Esophagus squamous epithelium (tissue), 5 donors: ENCODE measurements around the gene ESRRB. TPM values are rescaled to one million over a fixed set of nuclear protein-coding genes. Genes with fewer than 3 reads are reported as not detected.

Source experiments
- DNase-seq: peaks from one replicate; lab custom pipeline; 2025; lab: John Stamatoyannopoulos, UW
- H3K27ac ChIP-seq, 4 donors: fragments of 200-600 bp; sonication (generic); one replicate each; pipeline ENCODE4 v1.5.1; 2016 to 2019; ENCODE audit warnings: mild to moderate bottlenecking in 1 of 4
- H3K27me3 ChIP-seq, 4 donors: fragments of 200-600 bp; sonication (generic); 1 replicate in 3 of 4; 2 replicates in 1 of 4; pipeline versions ENCODE4 v1.5.1 to v1.6.0; 2017 to 2021; ENCODE audit warnings: antibody characterized with exemption in 1 of 4
- H3K36me3 ChIP-seq, 3 donors: fragments of 200-600 bp; sonication (generic); one replicate each; pipeline ENCODE4 v1.5.1; 2016 to 2019
- H3K4me1 ChIP-seq, 3 donors: fragments of 200-600 bp; sonication (generic); one replicate each; pipeline ENCODE4 v1.5.1; 2017 to 2019
- H3K4me3 ChIP-seq, 4 donors: fragments of 200-600 bp; sonication (generic); 1 replicate in 3 of 4; 2 replicates in 1 of 4; pipeline ENCODE4 v1.5.1; 2016 to 2019; ENCODE audit warnings: mild to moderate bottlenecking in 2 of 4, moderate library complexity in 1 of 4
- H3K9me3 ChIP-seq, 3 donors: fragments of 200-600 bp; sonication (generic); one replicate each; pipeline ENCODE4 v1.5.1; 2016 to 2019
- CTCF ChIP-seq, 6 experiments: fragments of 450-650 bp in 4 of 6; fragments of 200-600 bp in 2 of 6; sonication (generic) in 2 of 6; IDR thresholded peaks; one replicate each; pipeline ENCODE4 v1.5.1; 2016 to 2019; ENCODE audit warnings: antibody characterized with exemption in 6 of 6, mild to moderate bottlenecking in 4 of 6, moderate library complexity in 4 of 6
- POLR2A ChIP-seq, 4 donors: fragments of 450-650 bp; IDR thresholded peaks; one replicate each; pipeline ENCODE4 v1.6.1; 2017; ENCODE audit warnings: antibody characterized with exemption in 4 of 4, mild to moderate bottlenecking in 4 of 4, moderate library complexity in 3 of 4
- WGBS, 2 donors: methylation state at CpG; one replicate each; pipeline ENCODE4 v1.1.5; 2018; 5-methylcytosine and 5-hydroxymethylcytosine counted together
- intact Hi-C: fragments of 100-400 bp; cut with DNase I; formaldehyde crosslinking; loops from one replicate; pipeline ENCODE4 v1.15.0; 2022
- total RNA-seq, 4 donors: library from RNA; depleted of rRNA; stranded (reverse); fragments of >200 nt; gene quantifications; one replicate each; pipeline ENCODE4 v1.1.0, GENCODE V29; 2016
- donor health status: DM: yes; HTN: yes; CAD: no.

The ESRRB gene
- total RNA-seq = not detected

- TF ChIP-seq POLR2A (IDR thresholded peaks at IDR 0.05) (no peak), CTCF (IDR thresholded peaks at IDR 0.05) (no peak)
- no peak for DNase-seq
- Histone ChIP-seq H3K4me1 (peaks cover 17 to 20% (median 17%) of the 10 kb centered on the region in 3 donors), H3K9me3 (no peaks in the 10 kb centered on the region), H3K36me3 (no peaks in the 10 kb centered on the region), H3K4me3 (peak within 1 kb of the TSS in 3 of 4 donors; percentile 1 to 52 (median 26)), H3K27me3 (peaks cover 6 to 99% (median 17%) of the 10 kb centered on the region in 4 donors), H3K27ac (no peak within 1 kb of the TSS)
- intact Hi-C loops = no loop called here
- 1 to 19% methylated on average over 21 to 27 of the region's 29 CpGs for WGBS, 2 donors
These were observed at the start of gene ESRRB for GRCh38 chr14:76375947-76376404. Gene ESRRB (plus strand): TSS chr14:76376137. CDS start chr14:76376402, 265 bp downstream.

GRCh38 chr14:76326918-76327689 is 48.8 kb upstream of the ESRRB start:
- peaks cover 0 to 49% (median 0%) of the 10 kb centered on the region in 4 donors for H3K27me3 ChIP-seq
- DNase-seq = no peak
- no peak overlapping the region for H3K27ac ChIP-seq
- H3K36me3 ChIP-seq = no peaks in the 10 kb centered on the region
- H3K4me1 ChIP-seq = no peaks in the 10 kb centered on the region
- no peak overlapping the region for H3K4me3 ChIP-seq
- no peaks in the 10 kb centered on the region for H3K9me3 ChIP-seq
- intact Hi-C loops = no loop called here
- 82 to 93% methylated on average over 5 to 6 of the region's 11 CpGs for WGBS, 2 donors
- TF ChIP-seq CTCF (IDR thresholded peaks at IDR 0.05) (no peak), POLR2A (IDR thresholded peaks at IDR 0.05) (no peak)

GRCh38 chr14:76328457-76329137 is 47.3 kb upstream of the ESRRB start:
- Histone ChIP-seq H3K27me3 (peaks cover 0 to 49% (median 0%) of the 10 kb centered on the region in 4 donors), H3K4me3 (no peak overlapping the region), H3K9me3 (no peaks in the 10 kb centered on the region), H3K36me3 (no peaks in the 10 kb centered on the region), H3K27ac (no peak overlapping the region), H3K4me1 (no peaks in the 10 kb centered on the region)
- intact Hi-C loops = no loop called here
- no peak for TF ChIP-seq POLR2A (IDR thresholded peaks at IDR 0.05)
- no peak for TF ChIP-seq CTCF (IDR thresholded peaks at IDR 0.05)
- WGBS, 2 donors = 57 to 62% methylated on average over 5 to 6 of the region's 8 CpGs
- no peak for DNase-seq

- TF ChIP-seq POLR2A (IDR thresholded peaks at IDR 0.05) (no peak), CTCF (IDR thresholded peaks at IDR 0.05) (no peak)
- Histone ChIP-seq H3K4me3 (no peak overlapping the region), H3K27me3 (peaks cover 0 to 49% (median 0%) of the 10 kb centered on the region in 4 donors), H3K27ac (no peak overlapping the region), H3K36me3 (no peaks in the 10 kb centered on the region), H3K9me3 (no peaks in the 10 kb centered on the region), H3K4me1 (no peaks in the 10 kb centered on the region)
- no peak for DNase-seq
- 12 to 14% methylated on average over 18 to 23 of the region's 27 CpGs for WGBS, 2 donors
- intact Hi-C loops = no loop called here
These were observed 46.6 kb upstream of the ESRRB start for GRCh38 chr14:76329154-76329928.
